ENCODE measurements around the gene RUSC1.
"Not testable (repeated sequence)": the region's sequence is repeated elsewhere in the genome, so short reads cannot be mapped to it uniquely, and the experiment has no call there.

Gene RUSC1

GRCh38 chr1:155323729-155324036 lies 3.0 kb downstream of the RUSC1 start:
- peak; percentile 71 for DNase-seq

- peak; percentile 85 for DNase-seq
These were observed 3.5 kb downstream of the RUSC1 start for GRCh38 chr1:155324037-155324716.

GRCh38 chr1:155324717-155325602 lies 4.3 kb downstream of the RUSC1 start:
- DNase-seq: no peak

GRCh38 chr1:155325603-155325893 lies 4.9 kb downstream of the RUSC1 start:
- DNase-seq: no peak

GRCh38 chr1:155326020-155326526 lies 5.4 kb downstream of the RUSC1 start:
- DNase-seq: no peak

- DNase-seq: no peak
These were observed 5.9 kb downstream of the RUSC1 start for GRCh38 chr1:155326631-155327037.

GRCh38 chr1:155327981-155328380 lies 7.3 kb downstream of the RUSC1 start:
- no peak for DNase-seq

- not testable (repeated sequence) for DNase-seq
These were observed 8.2 kb downstream of the RUSC1 start for GRCh38 chr1:155328856-155329255.

- DNase-seq: no peak
These were observed 9.4 kb downstream of the RUSC1 start for GRCh38 chr1:155329980-155330598.

- no peak for DNase-seq
These were observed 14.3 kb downstream of the RUSC1 start for GRCh38 chr1:155334962-155335361.

- DNase-seq: no peak
These were observed 18.9 kb downstream of the RUSC1 start for GRCh38 chr1:155339515-155340097.

- no peak for DNase-seq
These were observed 22.1 kb downstream of the RUSC1 start for GRCh38 chr1:155342842-155343241.

GRCh38 chr1:155352631-155353030 lies 31.9 kb downstream of the RUSC1 start:
- no peak for DNase-seq

- no peak for DNase-seq
These were observed 39.4 kb downstream of the RUSC1 start for GRCh38 chr1:155360051-155360450.

GRCh38 chr1:155379180-155379579 lies 58.5 kb downstream of the RUSC1 start:
- no peak for DNase-seq

- no peak for DNase-seq
These were observed 59.0 kb downstream of the RUSC1 start for GRCh38 chr1:155379631-155380090.

Measured in NCI-H2227 treated with DMSO at 0.1 percent for 48 hours (cell line).